Testis (tissue), 2 donors: ENCODE measurements around the gene BCR.

ENCODE experiments used
- CTCF ChIP-seq, 3 experiments: fragments of 450-650 bp in 2 of 3; fragments of 200-600 bp in 1 of 3; sonication (generic) in 1 of 3; IDR thresholded peaks; one replicate each; pipeline ENCODE4 v1.5.1; 2016 to 2019; ENCODE audit warnings: antibody characterized with exemption in 3 of 3, mild to moderate bottlenecking in 2 of 3, moderate library complexity in 1 of 3
- POLR2A ChIP-seq: fragments of 450-650 bp; IDR thresholded peaks from one replicate; pipeline ENCODE4 v1.6.1; 2017; ENCODE audit warnings: antibody characterized with exemption, mild to moderate bottlenecking, moderate library complexity

DNA sequence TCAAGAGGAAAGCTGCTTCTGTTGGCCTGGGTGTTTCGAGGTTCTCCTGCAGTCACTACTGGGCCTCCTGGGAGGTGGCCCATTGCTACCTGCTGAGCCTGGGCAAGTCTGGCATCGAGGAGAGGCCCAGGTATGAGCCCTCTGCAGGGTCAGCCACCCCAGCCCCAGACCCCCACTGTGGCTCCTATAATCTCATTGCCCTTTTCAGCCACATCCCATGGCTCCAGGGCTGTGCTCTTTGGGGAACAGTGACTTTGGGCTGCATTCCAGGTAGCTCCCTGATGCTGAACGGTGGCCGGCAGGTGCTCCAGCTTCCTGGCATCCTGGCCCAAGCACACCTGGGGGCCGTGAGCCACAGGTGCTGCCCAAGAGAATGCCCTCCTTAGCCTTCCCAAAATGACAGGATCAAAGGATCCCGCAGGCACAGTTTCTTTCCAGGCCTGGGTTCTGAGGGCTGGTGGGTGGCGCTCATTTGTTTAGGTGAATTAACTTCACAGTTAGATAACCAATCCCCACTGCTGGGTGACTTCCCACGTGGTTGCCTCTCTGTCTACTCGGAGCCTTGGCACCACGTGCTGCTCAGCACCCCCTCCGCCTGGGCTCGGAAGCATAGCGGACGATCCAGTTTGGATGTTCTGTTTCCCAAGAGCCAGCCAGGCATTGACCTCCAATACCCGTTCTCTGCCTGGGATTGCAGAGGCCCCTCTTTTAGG is 97.4 kb downstream of the BCR start:
- TF ChIP-seq CTCF (IDR thresholded peaks at IDR 0.05) (no peak), POLR2A (no peak)
